ENCODE measurements around the gene ERCC6. TPM values are rescaled to one million over a fixed set of nuclear protein-coding genes. Genes with fewer than 3 reads are reported as not detected.

Gene ERCC6
- total and polyA plus RNA-seq, 11 donors: 4.4 to 31.5 (median 20.0) TPM

DNA sequence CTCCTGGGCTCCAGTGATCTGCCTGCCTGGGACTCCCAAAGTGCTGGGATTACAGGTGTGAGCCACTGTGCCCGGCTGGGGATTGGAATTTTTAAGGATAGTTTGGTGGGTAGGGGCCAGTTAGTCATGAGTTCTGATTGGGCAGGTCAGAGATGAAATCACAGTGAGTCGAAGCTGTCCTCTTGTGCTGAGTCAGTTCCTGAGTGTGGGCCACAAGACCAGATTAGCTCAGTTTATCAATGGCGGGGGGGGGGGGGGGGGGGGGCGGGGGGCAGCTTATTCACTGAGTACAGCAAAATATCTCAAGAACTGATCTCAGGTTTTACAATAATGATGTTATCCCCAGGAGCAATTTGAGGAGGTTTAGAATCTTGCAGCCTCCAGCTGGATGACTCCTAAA lies 11.6 kb upstream of the ERCC6 start:
- intact Hi-C loops (cut with DNase I): no loop called here
- no peaks in the 10 kb centered on the region for H3K36me3 ChIP-seq
- H3K4me1 ChIP-seq: peaks cover 0 to 6% (median 0%) of the 10 kb centered on the region in 12 donors
- H3K4me3 ChIP-seq: no peak overlapping the region
- WGBS, 4 donors: 35 to 52% (median 38%) methylated on average over 2 to 4 of the region's 4 CpGs
- H3K27me3 ChIP-seq: peaks cover 0 to 4% (median 0%) of the 10 kb centered on the region in 9 donors
- H3K9me3 ChIP-seq: peaks cover 0 to 3% (median 0%) of the 10 kb centered on the region in 12 donors
- TF ChIP-seq, protein P1, sequence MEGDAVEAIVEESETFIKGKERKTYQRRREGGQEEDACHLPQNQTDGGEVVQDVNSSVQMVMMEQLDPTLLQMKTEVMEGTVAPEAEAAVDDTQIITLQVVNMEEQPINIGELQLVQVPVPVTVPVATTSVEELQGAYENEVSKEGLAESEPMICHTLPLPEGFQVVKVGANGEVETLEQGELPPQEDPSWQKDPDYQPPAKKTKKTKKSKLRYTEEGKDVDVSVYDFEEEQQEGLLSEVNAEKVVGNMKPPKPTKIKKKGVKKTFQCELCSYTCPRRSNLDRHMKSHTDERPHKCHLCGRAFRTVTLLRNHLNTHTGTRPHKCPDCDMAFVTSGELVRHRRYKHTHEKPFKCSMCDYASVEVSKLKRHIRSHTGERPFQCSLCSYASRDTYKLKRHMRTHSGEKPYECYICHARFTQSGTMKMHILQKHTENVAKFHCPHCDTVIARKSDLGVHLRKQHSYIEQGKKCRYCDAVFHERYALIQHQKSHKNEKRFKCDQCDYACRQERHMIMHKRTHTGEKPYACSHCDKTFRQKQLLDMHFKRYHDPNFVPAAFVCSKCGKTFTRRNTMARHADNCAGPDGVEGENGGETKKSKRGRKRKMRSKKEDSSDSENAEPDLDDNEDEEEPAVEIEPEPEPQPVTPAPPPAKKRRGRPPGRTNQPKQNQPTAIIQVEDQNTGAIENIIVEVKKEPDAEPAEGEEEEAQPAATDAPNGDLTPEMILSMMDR (IDR thresholded peaks at IDR 0.05): no peak
- TF ChIP-seq POLR2A (IDR thresholded peaks at IDR 0.05): no peak
- ATAC-seq (no peak), DNase-seq (no peak)
- no peak overlapping the region for H3K27ac ChIP-seq

DNA sequence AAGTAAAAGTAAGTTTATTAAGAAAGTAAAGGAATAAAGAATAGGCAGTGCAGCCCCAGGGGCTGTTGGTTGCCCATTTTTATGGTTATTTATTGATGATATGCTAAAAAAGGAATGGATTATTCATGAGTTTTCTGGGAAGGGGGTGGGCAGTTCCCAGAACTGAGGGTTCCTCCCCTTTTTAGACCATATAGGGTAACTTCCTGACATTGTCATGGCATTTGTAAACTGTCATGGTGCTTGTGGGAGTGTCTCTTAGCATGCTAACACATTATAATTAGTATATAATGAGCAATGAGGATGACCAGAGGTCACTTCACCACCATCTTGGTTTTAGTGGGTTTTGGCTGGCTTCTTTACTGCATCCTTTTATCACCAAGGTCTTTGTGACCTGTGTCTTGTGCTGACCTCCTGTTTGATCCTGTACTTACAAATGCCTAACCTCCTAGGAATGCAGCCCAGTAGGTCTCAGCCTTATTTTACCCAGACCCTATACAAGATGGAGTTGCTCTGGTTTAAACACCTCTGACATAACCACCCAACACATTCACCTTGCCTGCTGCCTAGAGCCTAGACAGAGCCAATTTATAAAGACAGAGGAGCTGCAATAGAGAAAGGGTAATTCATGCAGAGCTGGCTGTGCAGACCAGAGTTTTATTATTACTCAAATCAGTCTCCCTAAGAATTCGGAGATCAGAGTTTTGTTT lies 10.9 kb upstream of the ERCC6 start:
- intact Hi-C loops (cut with DNase I): no loop called here
- H3K27ac ChIP-seq: no peak overlapping the region

DNA sequence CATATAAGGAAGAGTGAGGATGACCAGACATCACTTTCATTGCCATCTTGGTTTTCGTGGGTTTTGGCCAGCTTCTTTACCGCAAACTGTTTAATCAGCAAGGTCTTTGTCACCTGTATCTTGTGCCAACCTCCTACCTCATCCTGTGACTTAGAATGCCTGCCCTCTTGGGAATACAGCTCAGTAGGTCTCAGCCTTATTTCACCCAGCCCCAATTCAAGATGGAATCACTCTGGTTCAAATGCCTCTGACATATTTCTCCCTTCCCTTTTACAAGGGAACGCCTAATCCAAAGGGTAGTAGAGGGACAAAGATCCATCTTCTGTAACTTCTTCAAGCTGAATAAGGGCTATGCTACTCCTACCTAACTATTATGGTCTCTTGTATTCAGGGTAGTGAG lies 4.7 kb upstream of the ERCC6 start:
- intact Hi-C loops (cut with DNase I): no loop called here
- no peak for ATAC-seq

More for the DNA sequence above, 10.9 kb upstream of the ERCC6 start:
- H3K27me3 ChIP-seq: peaks cover 0 to 4% (median 0%) of the 10 kb centered on the region in 9 donors
- H3K4me3 ChIP-seq: no peak overlapping the region
- ATAC-seq (no peak), DNase-seq (no peak)
- TF ChIP-seq, protein P1 (IDR thresholded peaks at IDR 0.05): no peak
- no peak for TF ChIP-seq POLR2A (IDR thresholded peaks at IDR 0.05)
- 71 to 91% (median 88%) methylated on average over 1 of the region's 1 CpG for WGBS, 4 donors
- peaks cover 0 to 6% (median 0%) of the 10 kb centered on the region in 12 donors for H3K4me1 ChIP-seq
- H3K9me3 ChIP-seq: peaks cover 0 to 6% (median 0%) of the 10 kb centered on the region in 12 donors
- H3K36me3 ChIP-seq: no peaks in the 10 kb centered on the region

DNA sequence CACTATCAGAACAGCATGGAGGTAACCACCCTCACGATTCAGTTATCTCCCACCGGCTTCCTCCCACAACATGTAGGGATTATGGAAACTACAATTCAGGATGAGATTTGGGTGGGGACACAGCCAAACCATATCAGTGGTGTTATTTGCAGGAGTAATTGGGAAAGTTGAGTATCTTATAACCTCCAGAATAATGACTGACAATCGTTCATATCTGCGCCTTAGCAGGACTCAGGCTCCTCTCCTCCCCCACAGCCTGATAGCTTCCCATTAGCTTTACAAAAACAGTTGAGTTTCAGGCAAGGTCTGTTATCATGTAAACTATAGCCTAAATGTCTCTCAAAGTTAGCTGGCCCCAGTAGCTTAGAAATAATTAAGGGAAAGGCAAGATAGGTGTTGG lies 3.4 kb upstream of the ERCC6 start:
- Histone ChIP-seq H3K27ac (no peak overlapping the region), H3K4me3 (no peak overlapping the region), H3K36me3 (no peaks in the 10 kb centered on the region), H3K27me3 (no peaks in the 10 kb centered on the region), H3K9me3 (peaks cover 0 to 9% (median 0%) of the 10 kb centered on the region in 12 donors), H3K4me1 (peaks cover 4 to 21% (median 15%) of the 10 kb centered on the region in 12 donors)
- intact Hi-C loops (cut with DNase I): no loop called here
- DNase-seq (no peak), ATAC-seq (no peak)
- WGBS, 4 donors: 75 to 87% (median 76%) methylated on average over 4 of the region's 4 CpGs
- no peak for TF ChIP-seq POLR2A (IDR thresholded peaks at IDR 0.05)
- TF ChIP-seq, protein P1 (IDR thresholded peaks at IDR 0.05): no peak

More for the DNA sequence above, 4.7 kb upstream of the ERCC6 start:
- DNase-seq: no peak
- Histone ChIP-seq H3K9me3 (peaks cover 0 to 9% (median 0%) of the 10 kb centered on the region in 12 donors), H3K4me1 (peaks cover 0 to 12% (median 5%) of the 10 kb centered on the region in 12 donors), H3K27ac (no peak overlapping the region), H3K27me3 (no peaks in the 10 kb centered on the region), H3K4me3 (no peak overlapping the region), H3K36me3 (no peaks in the 10 kb centered on the region)
- no peak for TF ChIP-seq POLR2A (IDR thresholded peaks at IDR 0.05)
- TF ChIP-seq, protein P1 (IDR thresholded peaks at IDR 0.05): no peak
- 84 to 87% (median 86%) methylated on average over 3 of the region's 3 CpGs for WGBS, 4 donors

All from heart left ventricle (tissue), 16 donors.